ENCODE data around the gene SUPT20HL1.
"Not testable (repeated sequence)": the region's sequence is repeated elsewhere in the genome, so short reads cannot be mapped to it uniquely, and the experiment has no call there.

The SUPT20HL1 gene

GRCh38 chrX:24363432-24364181 lies 3.2 kb downstream of the SUPT20HL1 start:
- not testable (repeated sequence) for H3K4me1 ChIP-seq (ENCODE audit: control insufficient read depth, insufficient read depth, low read length)

GRCh38 chrX:24364326-24364725 lies 3.9 kb downstream of the SUPT20HL1 start:
- no peaks in the 10 kb centered on the region; the same call in 1 of the 2 replicates for H3K4me1 ChIP-seq (ENCODE audit: control insufficient read depth, insufficient read depth, low read length)
- H3K9ac ChIP-seq (ENCODE audit: low read depth, low read length), result no peak overlapping the region
- no peaks in the 10 kb centered on the region for H3K27me3 ChIP-seq (ENCODE audit: control insufficient read depth, insufficient read depth, low read length)
- H3K27ac ChIP-seq (ENCODE audit: low read depth, low read length), result no peak overlapping the region
- no peaks in the 10 kb centered on the region for H3K36me3 ChIP-seq (ENCODE audit: control insufficient read depth, insufficient read depth, low read length)
- H3K4me3 ChIP-seq (ENCODE audit: low read depth, low read length), result no peak overlapping the region
- H3K9me3 ChIP-seq (ENCODE audit: control insufficient read depth, insufficient read depth, low read length), result no peaks in the 10 kb centered on the region

More at GRCh38 chrX:24363432-24364181, 3.2 kb downstream of the SUPT20HL1 start:
- H3K4me3 ChIP-seq (ENCODE audit: low read depth, low read length); H3K9me3 ChIP-seq (ENCODE audit: control insufficient read depth, insufficient read depth, low read length); H3K27me3 ChIP-seq (ENCODE audit: control insufficient read depth, insufficient read depth, low read length); H3K36me3 ChIP-seq (ENCODE audit: control insufficient read depth, insufficient read depth, low read length); H3K9ac ChIP-seq (ENCODE audit: low read depth, low read length); H3K27ac ChIP-seq (ENCODE audit: low read depth, low read length): not testable (repeated sequence)

- no peaks in the 10 kb centered on the region for H3K36me3 ChIP-seq (ENCODE audit: control insufficient read depth, insufficient read depth, low read length)
- H3K9me3 ChIP-seq (ENCODE audit: control insufficient read depth, insufficient read depth, low read length), result no peaks in the 10 kb centered on the region
- no peaks in the 10 kb centered on the region for H3K27me3 ChIP-seq (ENCODE audit: control insufficient read depth, insufficient read depth, low read length)
- no peak overlapping the region for H3K27ac ChIP-seq (ENCODE audit: low read depth, low read length)
- H3K4me3 ChIP-seq (ENCODE audit: low read depth, low read length), result no peak overlapping the region
- H3K9ac ChIP-seq (ENCODE audit: low read depth, low read length), result no peak overlapping the region
- peaks cover 5% of the 10 kb centered on the region for H3K4me1 ChIP-seq (ENCODE audit: control insufficient read depth, insufficient read depth, low read length)
These were observed 4.6 kb downstream of the SUPT20HL1 start for GRCh38 chrX:24364851-24365538.

GRCh38 chrX:24366762-24367400 lies 6.4 kb downstream of the SUPT20HL1 start:
- H3K4me3 ChIP-seq (ENCODE audit: low read depth, low read length); H3K9me3 ChIP-seq (ENCODE audit: control insufficient read depth, insufficient read depth, low read length); H3K36me3 ChIP-seq (ENCODE audit: control insufficient read depth, insufficient read depth, low read length); H3K27ac ChIP-seq (ENCODE audit: low read depth, low read length); H3K27me3 ChIP-seq (ENCODE audit: control insufficient read depth, insufficient read depth, low read length); H3K9ac ChIP-seq (ENCODE audit: low read depth, low read length): not testable (repeated sequence)
- peaks cover 22% of the 10 kb centered on the region for H3K4me1 ChIP-seq (ENCODE audit: control insufficient read depth, insufficient read depth, low read length)

GRCh38 chrX:24369816-24370215 lies 9.4 kb downstream of the SUPT20HL1 start:
- Histone ChIP-seq H3K4me1 (ENCODE audit: control insufficient read depth, insufficient read depth, low read length) (peaks cover 31% of the 10 kb centered on the region), H3K9me3 (ENCODE audit: control insufficient read depth, insufficient read depth, low read length) (no peaks in the 10 kb centered on the region), H3K9ac (ENCODE audit: low read depth, low read length) (no peak overlapping the region), H3K27ac (ENCODE audit: low read depth, low read length) (peak overlapping the region; percentile 67), H3K4me3 (ENCODE audit: low read depth, low read length) (peak overlapping the region; percentile 28), H3K36me3 (ENCODE audit: control insufficient read depth, insufficient read depth, low read length) (no peaks in the 10 kb centered on the region), H3K27me3 (ENCODE audit: control insufficient read depth, insufficient read depth, low read length) (peaks cover 17% of the 10 kb centered on the region)

- H3K36me3 ChIP-seq (ENCODE audit: control insufficient read depth, insufficient read depth, low read length), result no peaks in the 10 kb centered on the region
- H3K9me3 ChIP-seq (ENCODE audit: control insufficient read depth, insufficient read depth, low read length), result no peaks in the 10 kb centered on the region
- no peak overlapping the region for H3K27ac ChIP-seq (ENCODE audit: low read depth, low read length)
- H3K27me3 ChIP-seq (ENCODE audit: control insufficient read depth, insufficient read depth, low read length), result peaks cover 17% of the 10 kb centered on the region
- H3K9ac ChIP-seq (ENCODE audit: low read depth, low read length), result no peak overlapping the region
- H3K4me3 ChIP-seq (ENCODE audit: low read depth, low read length), result peak overlapping the region; percentile 44
- H3K4me1 ChIP-seq (ENCODE audit: control insufficient read depth, insufficient read depth, low read length), result peaks cover 32% of the 10 kb centered on the region
These were observed 11.0 kb downstream of the SUPT20HL1 start for GRCh38 chrX:24371391-24371972.

GRCh38 chrX:24372021-24372763 lies 11.8 kb downstream of the SUPT20HL1 start:
- Histone ChIP-seq H3K27me3 (ENCODE audit: control insufficient read depth, insufficient read depth, low read length) (peaks cover 17% of the 10 kb centered on the region), H3K36me3 (ENCODE audit: control insufficient read depth, insufficient read depth, low read length) (no peaks in the 10 kb centered on the region), H3K4me3 (ENCODE audit: low read depth, low read length) (peak overlapping the region; percentile 44), H3K27ac (ENCODE audit: low read depth, low read length) (peak overlapping the region; percentile 15), H3K4me1 (ENCODE audit: control insufficient read depth, insufficient read depth, low read length) (peaks cover 39% of the 10 kb centered on the region), H3K9ac (ENCODE audit: low read depth, low read length) (no peak overlapping the region), H3K9me3 (ENCODE audit: control insufficient read depth, insufficient read depth, low read length) (no peaks in the 10 kb centered on the region)

- no peak overlapping the region for H3K27ac ChIP-seq (ENCODE audit: low read depth, low read length)
- H3K27me3 ChIP-seq (ENCODE audit: control insufficient read depth, insufficient read depth, low read length), result peaks cover 17% of the 10 kb centered on the region
- no peaks in the 10 kb centered on the region for H3K9me3 ChIP-seq (ENCODE audit: control insufficient read depth, insufficient read depth, low read length)
- H3K4me3 ChIP-seq (ENCODE audit: low read depth, low read length), result no peak overlapping the region
- no peaks in the 10 kb centered on the region for H3K36me3 ChIP-seq (ENCODE audit: control insufficient read depth, insufficient read depth, low read length)
- H3K4me1 ChIP-seq (ENCODE audit: control insufficient read depth, insufficient read depth, low read length), result peaks cover 62% of the 10 kb centered on the region
- no peak overlapping the region for H3K9ac ChIP-seq (ENCODE audit: low read depth, low read length)
These were observed 15.2 kb downstream of the SUPT20HL1 start for GRCh38 chrX:24375600-24376131.

GRCh38 chrX:24376403-24376802 lies 16.0 kb downstream of the SUPT20HL1 start:
- peaks cover 17% of the 10 kb centered on the region for H3K27me3 ChIP-seq (ENCODE audit: control insufficient read depth, insufficient read depth, low read length)
- no peaks in the 10 kb centered on the region for H3K36me3 ChIP-seq (ENCODE audit: control insufficient read depth, insufficient read depth, low read length)
- H3K27ac ChIP-seq (ENCODE audit: low read depth, low read length), result no peak overlapping the region
- H3K4me1 ChIP-seq (ENCODE audit: control insufficient read depth, insufficient read depth, low read length), result peaks cover 63% of the 10 kb centered on the region
- no peaks in the 10 kb centered on the region for H3K9me3 ChIP-seq (ENCODE audit: control insufficient read depth, insufficient read depth, low read length)
- H3K9ac ChIP-seq (ENCODE audit: low read depth, low read length), result no peak overlapping the region
- H3K4me3 ChIP-seq (ENCODE audit: low read depth, low read length), result no peak overlapping the region

- Histone ChIP-seq H3K4me3 (ENCODE audit: low read depth, low read length) (0 out of 2 replicates have a peak overlapping the region, but pooled peaks have one; percentile 2), H3K36me3 (ENCODE audit: control insufficient read depth, insufficient read depth, low read length) (no peaks in the 10 kb centered on the region), H3K9ac (ENCODE audit: low read depth, low read length) (peak overlapping the region; percentile 2; the same call in 1 of the 2 replicates), H3K4me1 (ENCODE audit: control insufficient read depth, insufficient read depth, low read length) (peaks cover 63% of the 10 kb centered on the region), H3K9me3 (ENCODE audit: control insufficient read depth, insufficient read depth, low read length) (no peaks in the 10 kb centered on the region), H3K27me3 (ENCODE audit: control insufficient read depth, insufficient read depth, low read length) (peaks cover 10% of the 10 kb centered on the region), H3K27ac (ENCODE audit: low read depth, low read length) (peak overlapping the region; percentile 36)
These were observed 16.8 kb downstream of the SUPT20HL1 start for GRCh38 chrX:24377195-24377594.
